ENCODE data around the gene CNGA1.

CNGA1 gene

DNA sequence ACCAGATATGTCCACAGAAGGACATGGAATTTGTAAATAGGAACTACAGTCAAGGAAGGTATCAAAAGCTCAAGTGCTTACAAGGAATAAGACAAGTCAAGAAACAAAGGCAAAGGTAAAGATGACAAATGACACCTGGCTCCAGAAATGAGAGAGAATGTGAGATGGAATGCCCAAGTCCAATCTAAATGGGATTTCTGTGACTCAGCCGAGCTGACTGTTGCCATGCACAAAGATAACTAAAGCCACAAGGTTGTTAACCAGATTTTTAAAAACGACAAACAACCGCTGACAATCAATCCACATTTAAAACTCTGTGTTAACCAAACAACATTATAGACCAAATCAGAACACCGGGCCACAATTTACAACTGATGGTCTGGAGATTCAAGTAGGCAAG, 103.2 kb downstream of the CNGA1 start:
- TF ChIP-seq GATA2 (IDR thresholded peaks at IDR 0.05; ENCODE audit: low read depth, low read length) (no peak), GATA3 (IDR thresholded peaks at IDR 0.05; ENCODE audit: low read depth, low read length) (no peak)

DNA sequence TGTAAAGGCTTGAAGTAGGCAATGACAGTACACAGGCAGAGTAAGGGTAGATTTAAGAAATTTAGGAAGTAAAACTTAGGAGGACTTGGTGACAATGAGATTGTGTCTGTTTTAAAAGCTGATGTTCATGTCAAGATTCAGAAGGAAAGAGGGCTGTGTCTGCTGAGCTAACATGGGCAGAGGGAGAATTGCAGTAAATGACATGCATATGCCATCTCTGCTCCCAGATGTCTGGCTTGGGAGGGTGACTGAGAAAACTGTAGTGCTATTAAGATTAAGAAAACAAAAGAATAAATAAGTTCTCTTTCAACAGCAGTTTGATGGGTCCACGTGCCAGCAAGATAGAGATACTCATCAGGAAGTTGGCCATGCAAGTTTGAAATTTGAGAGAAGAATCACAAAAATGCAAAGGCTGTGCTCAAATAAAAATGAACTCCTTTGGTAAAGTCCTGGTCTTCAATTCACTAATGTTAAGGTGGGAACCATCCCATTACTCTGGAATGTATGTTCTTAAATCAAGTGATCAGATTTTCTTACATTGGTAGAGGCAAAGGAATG, 109.3 kb downstream of the CNGA1 start:
- no peak for TF ChIP-seq GATA2 (IDR thresholded peaks at IDR 0.05; ENCODE audit: low read depth, low read length)
- no peak for TF ChIP-seq GATA3 (IDR thresholded peaks at IDR 0.05; ENCODE audit: low read depth, low read length)

DNA sequence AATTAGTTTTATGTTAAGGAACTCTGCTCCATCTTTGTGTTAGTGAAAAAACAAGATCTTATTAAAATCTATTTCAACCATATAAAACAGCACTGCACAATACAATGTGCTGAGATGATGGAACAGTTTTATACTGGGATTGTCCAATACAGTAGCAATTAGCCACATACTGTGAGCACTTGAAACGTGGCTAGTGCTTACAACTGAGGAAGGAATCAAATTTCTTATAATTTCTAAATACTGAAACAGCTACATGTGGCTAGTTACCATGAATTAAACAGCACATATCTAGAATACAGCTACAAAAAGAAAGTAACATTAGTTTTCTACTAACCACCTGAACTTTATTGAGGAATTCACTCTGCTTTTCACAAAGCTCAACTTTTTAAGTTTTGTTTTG, 116.8 kb downstream of the CNGA1 start:
- TF ChIP-seq GATA2 (IDR thresholded peaks at IDR 0.05; ENCODE audit: low read depth, low read length): no peak
- no peak for TF ChIP-seq GATA3 (IDR thresholded peaks at IDR 0.05; ENCODE audit: low read depth, low read length)

DNA sequence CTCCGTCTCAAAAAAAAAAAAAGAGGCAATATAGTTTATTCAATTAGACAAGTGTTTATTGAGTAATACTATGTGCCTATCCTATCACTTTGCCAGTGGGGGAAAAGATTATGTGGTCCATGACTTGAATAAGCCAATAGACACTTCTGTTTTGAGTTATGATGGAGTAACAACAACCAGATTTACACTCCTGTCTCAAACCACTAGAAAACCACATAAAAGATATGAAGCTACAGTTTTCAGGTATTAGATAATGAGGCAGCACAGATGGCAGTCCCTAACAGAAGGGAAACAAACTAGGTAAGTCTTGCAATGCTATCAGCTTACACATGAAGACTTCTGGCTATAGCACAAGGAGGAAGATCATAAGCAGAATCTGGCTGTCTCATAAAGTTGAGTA, 124.6 kb downstream of the CNGA1 start:
- TF ChIP-seq GATA2 (IDR thresholded peaks at IDR 0.05; ENCODE audit: low read depth, low read length) (no peak), GATA3 (IDR thresholded peaks at IDR 0.05; ENCODE audit: low read depth, low read length) (no peak)

Measured in SH-SY5Y (cell line).